Astrocyte of the spinal cord (primary cell): ENCODE measurements around the gene PALLD.
A peak's percentile ranks its signal among the peaks of the same experiment; 100 is the strongest.
"Not testable (repeated sequence)": the region's sequence is repeated elsewhere in the genome, so short reads cannot be mapped to it uniquely, and the experiment has no call there.

Experiments
- DNase-seq: peaks from one replicate; pipeline ENCODE4 v3.0.0; 2011; ENCODE audit warnings: low read depth, low spot score
- H3K4me3 ChIP-seq: 2 replicates; pipeline ENCODE4 v1.5.1; 2011; ENCODE audit warnings: low read depth, mild to moderate bottlenecking, low read length, moderate library complexity
- in situ Hi-C: cut with HindIII; loops from 2 replicates; pipeline ENCODE4 v1.10.0; 2017; ENCODE audit warnings: low sequenced_read_pairs
- TF ChIP-seq, protein P1 (sequence below): IDR thresholded peaks from 2 replicates; pipeline ENCODE4 v1.5.1; 2012; ENCODE audit warnings: low read depth, mild to moderate bottlenecking, low read length, inconsistent platforms

The PALLD gene

DNA sequence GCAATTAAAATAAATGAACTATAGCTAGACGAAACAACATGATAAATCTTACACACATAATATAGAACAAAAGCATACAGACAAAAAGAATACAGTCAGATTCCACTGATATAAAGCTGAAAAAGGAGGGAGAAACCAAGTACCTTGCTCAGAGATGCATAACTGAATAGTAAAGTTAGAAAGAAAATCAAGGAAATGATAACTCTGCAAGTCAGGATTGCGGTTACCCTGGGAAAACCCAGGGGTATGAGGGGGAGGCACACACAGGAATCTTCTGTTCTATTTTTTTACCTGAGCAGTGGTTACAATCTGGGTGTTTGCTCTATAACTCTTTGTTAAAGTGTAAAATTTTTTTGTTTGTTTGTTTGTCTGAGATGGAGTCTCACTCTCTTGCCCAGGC, 304.1 kb downstream of the PALLD start:
- no peak overlapping the region for H3K4me3 ChIP-seq
- no peak for DNase-seq
- in situ Hi-C loops, result no loop called here
- TF ChIP-seq, protein P1, sequence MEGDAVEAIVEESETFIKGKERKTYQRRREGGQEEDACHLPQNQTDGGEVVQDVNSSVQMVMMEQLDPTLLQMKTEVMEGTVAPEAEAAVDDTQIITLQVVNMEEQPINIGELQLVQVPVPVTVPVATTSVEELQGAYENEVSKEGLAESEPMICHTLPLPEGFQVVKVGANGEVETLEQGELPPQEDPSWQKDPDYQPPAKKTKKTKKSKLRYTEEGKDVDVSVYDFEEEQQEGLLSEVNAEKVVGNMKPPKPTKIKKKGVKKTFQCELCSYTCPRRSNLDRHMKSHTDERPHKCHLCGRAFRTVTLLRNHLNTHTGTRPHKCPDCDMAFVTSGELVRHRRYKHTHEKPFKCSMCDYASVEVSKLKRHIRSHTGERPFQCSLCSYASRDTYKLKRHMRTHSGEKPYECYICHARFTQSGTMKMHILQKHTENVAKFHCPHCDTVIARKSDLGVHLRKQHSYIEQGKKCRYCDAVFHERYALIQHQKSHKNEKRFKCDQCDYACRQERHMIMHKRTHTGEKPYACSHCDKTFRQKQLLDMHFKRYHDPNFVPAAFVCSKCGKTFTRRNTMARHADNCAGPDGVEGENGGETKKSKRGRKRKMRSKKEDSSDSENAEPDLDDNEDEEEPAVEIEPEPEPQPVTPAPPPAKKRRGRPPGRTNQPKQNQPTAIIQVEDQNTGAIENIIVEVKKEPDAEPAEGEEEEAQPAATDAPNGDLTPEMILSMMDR, result no peak

DNA sequence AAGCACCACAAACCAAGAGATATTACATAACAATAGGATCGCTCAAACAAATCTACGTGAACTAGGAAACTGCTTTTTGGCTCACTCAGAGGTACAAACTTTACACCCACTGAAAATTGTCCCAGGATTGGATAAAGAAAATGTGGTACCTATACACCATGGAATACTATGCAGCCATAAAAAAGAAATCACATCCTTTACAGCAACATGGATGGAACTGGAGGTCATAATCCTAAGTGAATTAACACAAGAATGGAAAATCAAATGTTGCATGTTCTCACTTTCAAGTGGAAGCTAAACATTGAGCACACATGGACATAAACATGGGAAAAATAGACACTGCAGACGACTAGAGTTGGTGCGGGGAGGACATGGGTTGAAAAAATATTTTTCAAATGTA, 305.4 kb downstream of the PALLD start:
- TF ChIP-seq, protein P1, result no peak
- H3K4me3 ChIP-seq, result no peak overlapping the region
- in situ Hi-C loops, result no loop called here
- no peak for DNase-seq

DNA sequence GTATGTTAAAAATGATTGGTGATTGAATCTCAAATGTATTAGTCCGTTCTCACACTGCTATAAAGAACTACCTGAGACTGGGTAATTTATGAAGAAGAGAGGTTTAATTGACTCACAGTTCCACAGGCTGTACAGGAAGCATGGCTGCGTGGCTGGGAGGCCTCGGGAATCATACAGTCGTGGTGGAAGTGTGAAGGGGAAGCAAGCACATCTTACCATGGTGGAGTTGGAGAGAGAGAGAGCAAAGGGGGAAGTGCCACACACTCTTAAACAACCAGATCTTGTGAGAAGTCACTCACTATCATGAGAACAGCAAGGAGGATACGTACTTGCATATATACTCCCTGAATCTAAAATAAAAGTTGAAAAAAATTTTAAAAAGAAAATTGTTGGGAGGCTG, 306.2 kb downstream of the PALLD start:
- DNase-seq, in situ Hi-C loops, H3K4me3 ChIP-seq: not testable (repeated sequence)

DNA sequence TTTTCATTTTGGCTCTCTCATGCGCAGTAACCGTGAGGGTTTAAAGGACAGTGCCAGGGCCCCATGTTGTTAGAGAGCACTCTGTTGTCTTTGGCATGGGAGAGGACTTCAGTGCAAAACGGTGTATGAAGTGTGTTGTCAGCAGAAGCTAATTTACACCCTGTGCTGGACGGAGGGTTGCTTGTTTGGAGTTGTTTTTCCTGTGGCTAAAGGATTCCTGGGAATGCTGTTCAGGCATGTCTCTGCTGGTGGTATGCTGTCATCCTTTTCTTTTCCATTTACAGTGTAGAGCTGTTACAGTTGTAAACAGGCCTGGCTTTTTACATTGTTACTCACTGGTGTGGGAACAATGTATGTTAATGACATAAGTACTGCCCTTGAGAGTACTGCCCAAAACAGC, 306.9 kb downstream of the PALLD start:
- in situ Hi-C loops, result no loop called here
- peak; percentile 87 for DNase-seq
- TF ChIP-seq, protein P1, result no peak
- no peak overlapping the region for H3K4me3 ChIP-seq

DNA sequence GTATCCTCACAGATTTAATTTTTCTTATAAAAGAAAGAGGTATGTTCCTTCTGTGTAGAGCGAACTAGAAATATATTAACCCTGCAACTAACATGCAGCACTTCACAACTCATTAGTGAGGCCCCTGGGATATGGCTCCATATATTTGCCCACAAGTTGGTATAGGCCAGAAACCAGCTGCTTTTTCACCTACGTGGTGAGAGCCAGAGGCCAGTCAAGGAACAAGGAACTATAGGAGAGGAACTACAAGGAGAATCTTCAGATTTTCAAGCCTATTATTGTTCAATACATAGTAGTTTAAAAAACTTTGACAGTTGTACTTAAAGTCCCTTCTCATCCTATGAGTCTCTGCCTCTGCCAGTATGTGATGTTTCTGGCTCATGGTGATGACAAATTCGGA, 307.3 kb downstream of the PALLD start:
- in situ Hi-C loops, result no loop called here
- DNase-seq, result no peak
- H3K4me3 ChIP-seq, result no peak overlapping the region
- TF ChIP-seq, protein P1, result no peak

DNA sequence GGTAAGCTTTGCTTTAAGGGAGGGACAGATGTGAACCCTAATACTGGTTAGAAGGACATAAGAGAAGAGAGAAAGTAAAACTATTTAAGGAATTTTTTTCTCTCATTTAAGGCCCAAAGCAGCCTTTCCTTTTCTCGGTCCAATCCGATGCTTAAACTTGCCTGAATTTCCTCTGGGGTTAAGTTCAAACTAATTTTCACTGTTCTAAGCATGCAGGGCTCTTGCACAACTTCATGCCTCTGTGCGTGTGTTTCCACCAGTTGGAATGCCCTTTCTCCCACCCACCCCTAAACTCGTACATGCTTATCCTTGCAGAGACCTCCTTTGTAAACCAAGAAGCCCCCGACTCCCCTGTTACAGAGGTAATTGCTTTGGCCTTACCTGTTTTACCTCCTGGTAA, 308.5 kb downstream of the PALLD start:
- TF ChIP-seq, protein P1, result no peak
- DNase-seq, result no peak
- in situ Hi-C loops, result no loop called here
- H3K4me3 ChIP-seq, result no peak overlapping the region

DNA sequence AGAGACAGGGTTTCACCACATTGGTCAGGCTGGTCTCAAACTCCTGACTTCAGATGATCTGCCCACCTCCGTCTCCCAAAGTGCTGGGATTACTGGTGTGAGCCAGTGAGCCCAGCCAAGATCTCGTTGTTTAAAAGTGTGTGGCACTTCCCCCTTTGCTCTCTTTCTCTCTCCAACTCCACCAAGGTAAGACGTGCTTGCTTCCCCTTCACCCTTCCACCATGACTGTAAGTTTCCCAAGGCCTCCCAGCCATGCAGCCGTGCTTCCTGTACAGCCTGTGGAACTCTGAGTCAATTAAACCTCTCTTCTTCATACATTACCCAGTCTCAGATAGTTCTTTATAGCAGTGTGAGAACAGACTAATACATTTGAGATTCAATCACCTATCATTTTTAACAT, 309.4 kb downstream of the PALLD start:
- in situ Hi-C loops, H3K4me3 ChIP-seq, DNase-seq: not testable (repeated sequence)

DNA sequence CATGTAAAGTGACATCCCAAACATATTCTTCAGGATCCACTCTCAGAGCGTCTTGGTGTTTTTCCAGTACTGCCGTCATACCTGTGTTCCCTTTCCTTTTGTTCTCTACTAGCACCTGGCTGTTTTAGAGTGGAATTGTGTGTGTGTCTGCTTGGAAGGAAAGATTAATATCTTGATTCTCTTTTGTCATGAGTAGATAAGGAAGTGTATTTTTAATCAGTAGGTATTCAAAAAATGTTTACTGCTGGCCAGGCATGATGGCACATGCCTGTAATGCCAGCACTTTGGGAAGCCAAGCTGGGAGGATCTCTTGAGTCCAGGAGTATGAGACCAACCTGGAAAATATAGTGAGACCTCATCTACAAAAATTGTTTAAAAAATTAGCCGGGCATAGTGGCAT, 314.4 kb downstream of the PALLD start:
- in situ Hi-C loops, result no loop called here
- no peak overlapping the region for H3K4me3 ChIP-seq
- no peak for DNase-seq
- TF ChIP-seq, protein P1, result no peak
